DMS53 treated with DMSO at 0.1 percent for 48 hours (cell line): ENCODE results near the gene HOOK1.
"Not testable (repeated sequence)": the region's sequence is repeated elsewhere in the genome, so short reads cannot be mapped to it uniquely, and the experiment has no call there.

Source experiments
- DNase-seq: peaks from one replicate; lab custom pipeline; 2025; ENCODE audit not compliant: unreplicated experiment; lab: John Stamatoyannopoulos, UW

Gene HOOK1

GRCh38 chr1:59885160-59885832, 70.5 kb downstream of the HOOK1 start:
- DNase-seq = no peak

GRCh38 chr1:59892841-59893811, 78.4 kb downstream of the HOOK1 start:
- DNase-seq = peak; percentile 96

GRCh38 chr1:59897165-59897564, 82.4 kb downstream of the HOOK1 start:
- no peak for DNase-seq

GRCh38 chr1:59898927-59899326, 84.2 kb downstream of the HOOK1 start:
- DNase-seq = no peak

- no peak for DNase-seq
Measured at GRCh38 chr1:59900640-59901039, 85.9 kb downstream of the HOOK1 start.

GRCh38 chr1:59901770-59902388, 87.1 kb downstream of the HOOK1 start:
- DNase-seq = no peak

- DNase-seq = peak; percentile 48
Measured at GRCh38 chr1:59903141-59903754, 88.5 kb downstream of the HOOK1 start.

GRCh38 chr1:59906931-59907330, 92.2 kb downstream of the HOOK1 start:
- no peak for DNase-seq

GRCh38 chr1:59908084-59908483, 93.3 kb downstream of the HOOK1 start:
- DNase-seq = no peak

GRCh38 chr1:59908682-59909081, 93.9 kb downstream of the HOOK1 start:
- no peak for DNase-seq

GRCh38 chr1:59914791-59915286, 100.1 kb downstream of the HOOK1 start:
- DNase-seq = not testable (repeated sequence)

- no peak for DNase-seq
Measured at GRCh38 chr1:59915516-59915915, 100.8 kb downstream of the HOOK1 start.

GRCh38 chr1:59917026-59917784, 102.5 kb downstream of the HOOK1 start:
- no peak for DNase-seq

GRCh38 chr1:59917785-59918180, 103.0 kb downstream of the HOOK1 start:
- no peak for DNase-seq

GRCh38 chr1:59919746-59920145, 105.0 kb downstream of the HOOK1 start:
- DNase-seq = no peak

- DNase-seq = not testable (repeated sequence)
Measured at GRCh38 chr1:59921258-59921899, 106.6 kb downstream of the HOOK1 start.

GRCh38 chr1:59924653-59925052, 109.9 kb downstream of the HOOK1 start:
- DNase-seq = no peak
